HG02571 (cell line): ENCODE measurements around the gene BFAR.
A peak's percentile ranks its signal among the peaks of the same experiment; 100 is the strongest.
"Not testable (repeated sequence)": the region's sequence is repeated elsewhere in the genome, so short reads cannot be mapped to it uniquely, and the experiment has no call there.

ENCODE experiments used
- ATAC-seq: cut with Tn5 transposase; IDR thresholded peaks from one replicate; pipeline ENCODE4 v1.9.1; 2021; ENCODE audit warnings: mild to moderate bottlenecking, moderate library complexity; ENCODE audit not compliant: unreplicated experiment

BFAR gene

GRCh38 chr16:14635395-14636165 is 2.8 kb downstream of the BFAR start:
- ATAC-seq = no peak

GRCh38 chr16:14636179-14636950 is 3.6 kb downstream of the BFAR start:
- not testable (repeated sequence) for ATAC-seq

- ATAC-seq = not testable (repeated sequence)
Observed at GRCh38 chr16:14636951-14637240, 4.1 kb downstream of the BFAR start.

DNA sequence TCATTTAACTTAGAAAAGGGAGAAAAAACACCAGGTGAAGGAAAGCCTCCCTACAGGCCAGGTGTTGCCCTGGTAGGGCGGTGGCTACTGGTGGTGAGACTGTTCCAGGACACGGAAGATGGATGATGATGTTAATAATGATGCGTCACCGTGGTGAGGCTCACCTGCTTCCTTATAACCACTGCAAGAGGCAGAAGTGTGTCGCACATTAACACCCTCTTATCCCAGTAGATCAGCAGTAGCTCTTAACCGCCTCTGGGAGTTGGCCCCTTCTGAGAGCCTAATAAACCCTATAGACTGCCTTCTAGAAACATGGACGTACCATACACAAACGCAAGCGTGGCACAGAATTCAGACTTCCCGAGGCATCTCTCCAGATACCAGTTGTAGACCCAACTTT is 7.8 kb downstream of the BFAR start:
- no peak for ATAC-seq

GRCh38 chr16:14641206-14641605 is 8.5 kb downstream of the BFAR start:
- no peak for ATAC-seq

DNA sequence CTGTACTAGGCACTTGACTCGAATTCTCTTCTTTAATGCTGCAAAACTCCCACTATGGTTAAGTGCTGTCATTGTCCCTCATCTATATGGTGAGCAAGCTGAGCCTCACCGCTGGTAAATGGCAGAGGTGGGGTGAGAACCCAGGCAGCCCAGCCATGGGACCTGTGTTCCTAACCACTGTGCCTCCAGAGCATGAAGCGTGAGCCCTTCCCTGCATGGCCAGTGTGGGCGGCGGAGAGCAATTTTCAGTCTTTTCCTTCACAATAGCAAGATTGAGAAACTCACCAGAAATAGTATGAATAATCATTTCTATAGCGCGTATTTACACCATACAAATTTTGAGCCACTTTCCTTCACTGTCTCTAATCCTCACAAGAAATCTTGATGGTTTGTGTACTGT is 9.2 kb downstream of the BFAR start:
- no peak for ATAC-seq

GRCh38 chr16:14649816-14650215 is 17.1 kb downstream of the BFAR start:
- no peak for ATAC-seq

DNA sequence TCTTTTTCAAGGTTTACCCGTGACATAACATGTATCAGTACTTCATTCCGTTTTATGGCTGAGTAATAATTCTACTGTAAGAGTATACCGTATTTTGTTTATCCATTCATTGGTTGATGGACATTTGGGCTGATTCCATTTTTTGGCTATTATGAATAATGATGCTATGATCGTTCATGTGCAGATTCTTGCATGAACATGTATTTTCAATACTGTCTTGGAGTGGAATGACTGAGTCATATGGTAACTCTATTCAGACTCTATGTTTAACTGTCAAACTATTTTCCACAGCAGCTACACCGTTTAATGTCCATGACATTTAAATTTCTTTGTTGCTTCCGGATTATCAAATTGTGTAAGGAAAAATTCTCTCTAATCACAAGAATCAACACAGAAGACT is 17.9 kb downstream of the BFAR start:
- no peak for ATAC-seq

DNA sequence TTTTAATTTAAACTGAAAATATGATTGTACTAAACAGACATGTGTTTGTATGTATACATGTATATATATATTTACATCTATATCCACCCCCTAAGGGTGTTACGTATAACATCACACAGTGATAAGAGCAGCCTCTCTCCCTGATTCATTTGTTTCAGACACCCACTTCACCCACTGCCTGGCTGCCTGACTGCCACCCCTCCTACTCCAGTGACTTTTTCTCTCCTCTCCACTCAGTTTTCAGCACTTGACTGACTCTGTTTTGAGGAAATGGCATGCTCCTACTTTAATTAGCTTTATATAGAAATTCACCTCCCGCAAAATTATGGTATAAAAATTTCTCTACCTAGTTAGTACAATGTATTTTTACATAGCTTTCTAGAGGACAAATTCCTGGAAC is 20.0 kb downstream of the BFAR start:
- no peak for ATAC-seq

GRCh38 chr16:14658063-14658462 is 25.3 kb downstream of the BFAR start:
- ATAC-seq = peak; percentile 65

DNA sequence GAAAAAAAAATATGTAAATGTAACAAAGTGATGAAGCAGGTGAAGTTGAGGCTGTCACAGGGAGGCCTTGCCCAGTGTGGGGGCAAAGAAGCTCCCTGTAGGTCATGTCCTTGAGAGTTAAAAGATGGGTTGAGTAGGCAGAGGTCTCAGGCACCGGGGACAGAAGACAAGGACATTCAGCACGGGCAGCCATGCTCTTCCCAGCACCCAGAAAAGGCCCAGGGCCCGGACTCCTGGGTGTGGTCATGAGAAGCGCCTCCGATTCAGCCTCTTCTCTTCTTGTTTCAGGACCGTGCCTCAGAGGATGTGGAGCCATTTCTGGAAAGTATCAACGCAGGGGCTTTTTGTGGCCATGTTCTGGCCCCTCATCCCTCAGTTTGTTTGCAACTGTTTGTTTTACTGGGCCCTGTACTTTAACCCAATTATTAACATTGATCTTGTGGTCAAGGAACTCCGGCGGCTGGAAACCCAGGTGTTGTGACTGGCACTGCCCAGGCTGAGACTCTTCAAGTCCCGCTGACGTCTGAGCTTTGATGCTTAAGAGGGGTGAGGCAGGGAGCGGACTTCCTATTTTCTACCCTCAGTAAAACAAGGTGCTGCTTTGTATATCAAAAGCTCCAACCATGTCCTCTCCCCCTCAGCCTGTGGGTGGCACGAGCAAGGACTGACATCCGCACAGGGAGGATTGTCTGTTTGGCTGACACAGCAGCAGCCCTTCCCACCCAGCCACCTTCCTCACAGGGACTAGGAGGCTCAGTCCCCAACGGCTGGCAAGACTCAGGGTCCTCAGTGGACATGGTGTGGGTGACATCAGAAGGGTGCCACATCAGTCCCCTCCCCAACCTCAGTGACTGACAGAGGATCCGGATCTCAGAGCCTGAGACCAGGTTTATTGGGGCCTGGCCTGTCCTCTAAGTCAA is 34.9 kb downstream of the BFAR start:
- no peak for ATAC-seq

- no peak for ATAC-seq
Observed at GRCh38 chr16:14668556-14669223, 35.9 kb downstream of the BFAR start.

- no peak for ATAC-seq
Observed at GRCh38 chr16:14669776-14670175, 37.0 kb downstream of the BFAR start.

GRCh38 chr16:14672403-14672971 is 39.7 kb downstream of the BFAR start:
- no peak for ATAC-seq

DNA sequence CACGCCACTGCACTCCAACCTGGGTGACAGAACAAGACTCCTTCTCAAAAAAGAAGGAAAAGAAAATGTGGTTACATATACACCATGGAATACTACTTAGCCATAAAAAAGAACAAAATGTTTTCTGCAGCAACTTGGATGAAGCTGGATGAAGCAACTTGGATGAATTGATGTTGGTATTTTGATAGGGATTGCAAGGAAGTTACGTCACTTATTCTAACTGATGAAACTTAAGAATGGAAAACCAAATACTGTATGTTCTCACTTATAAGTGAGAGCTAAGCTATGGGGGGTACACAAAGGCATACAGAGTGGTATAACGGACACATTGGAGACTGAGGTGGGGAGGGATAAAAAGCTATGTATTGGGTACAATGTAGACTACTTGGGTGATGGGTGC is 43.9 kb downstream of the BFAR start:
- no peak for ATAC-seq

- no peak for ATAC-seq
Observed at GRCh38 chr16:14677627-14678026, 44.9 kb downstream of the BFAR start.

- ATAC-seq = no peak
Observed at GRCh38 chr16:14678748-14679497, 46.2 kb downstream of the BFAR start.

DNA sequence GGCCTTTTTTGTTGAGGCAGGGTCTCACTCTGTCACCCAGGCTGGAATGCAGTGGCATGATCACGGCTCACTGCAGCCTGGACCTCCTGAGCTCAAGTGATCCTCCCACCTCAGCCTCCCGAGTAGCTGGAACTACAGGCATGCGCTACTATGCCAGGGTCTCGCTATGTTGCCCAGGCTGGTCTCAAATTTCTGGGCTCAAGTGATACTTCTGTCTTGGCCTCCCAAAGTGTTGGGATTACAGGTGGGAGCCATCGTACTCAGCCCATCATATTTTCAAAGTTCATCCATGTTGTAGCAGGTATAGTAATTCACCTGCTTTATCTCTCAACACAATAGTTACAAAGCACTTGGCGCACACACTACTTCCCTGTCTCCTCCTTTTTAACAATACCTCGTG is 47.6 kb downstream of the BFAR start:
- not testable (repeated sequence) for ATAC-seq

DNA sequence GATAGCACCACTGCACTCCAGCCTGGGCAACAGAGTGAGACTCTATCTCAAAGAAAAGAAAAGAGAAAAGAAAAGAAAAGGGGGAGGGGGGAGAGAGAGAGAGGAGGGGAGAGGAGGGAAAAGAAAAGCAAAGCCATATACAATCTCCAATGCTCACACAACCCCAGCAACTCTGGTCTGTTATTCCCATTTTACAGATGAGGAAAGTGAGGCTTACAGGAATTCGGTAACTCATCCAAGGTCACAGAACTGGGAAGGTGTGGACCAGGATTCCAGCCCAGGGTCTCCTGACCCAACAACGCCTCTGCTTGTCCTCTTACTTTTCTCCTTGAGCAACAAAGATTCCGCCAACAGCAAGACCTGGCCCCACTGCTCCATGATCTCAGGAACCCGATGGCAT is 48.4 kb downstream of the BFAR start:
- no peak for ATAC-seq

DNA sequence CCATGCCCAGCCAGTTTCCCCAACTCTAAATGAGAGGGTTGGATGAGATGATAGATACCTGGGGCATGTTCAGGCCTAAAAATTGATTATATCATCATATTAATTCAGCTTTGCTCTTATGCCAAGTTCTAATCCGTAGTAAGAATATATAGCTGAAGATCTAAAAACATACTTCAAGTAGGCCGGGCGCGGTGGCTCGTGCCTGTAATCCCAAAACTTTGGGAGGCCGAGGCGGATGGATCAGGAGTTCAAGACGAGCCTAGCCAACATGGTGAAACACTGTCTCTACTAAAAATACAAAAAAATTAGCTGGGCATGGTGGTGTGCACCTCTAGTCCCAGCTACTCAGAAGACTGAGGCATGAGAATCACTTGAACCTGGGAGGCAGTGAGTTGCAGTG is 49.4 kb downstream of the BFAR start:
- no peak for ATAC-seq
